Measurements from ENCODE around the gene SNX27. TPM values are rescaled to one million over a fixed set of nuclear protein-coding genes. Genes with fewer than 3 reads are reported as not detected.
"Not testable (repeated sequence)": the region's sequence is repeated elsewhere in the genome, so short reads cannot be mapped to it uniquely, and the experiment has no call there.

Gene SNX27
- total RNA-seq, 1 experiment from 2014 or later: 22.4 TPM

DNA sequence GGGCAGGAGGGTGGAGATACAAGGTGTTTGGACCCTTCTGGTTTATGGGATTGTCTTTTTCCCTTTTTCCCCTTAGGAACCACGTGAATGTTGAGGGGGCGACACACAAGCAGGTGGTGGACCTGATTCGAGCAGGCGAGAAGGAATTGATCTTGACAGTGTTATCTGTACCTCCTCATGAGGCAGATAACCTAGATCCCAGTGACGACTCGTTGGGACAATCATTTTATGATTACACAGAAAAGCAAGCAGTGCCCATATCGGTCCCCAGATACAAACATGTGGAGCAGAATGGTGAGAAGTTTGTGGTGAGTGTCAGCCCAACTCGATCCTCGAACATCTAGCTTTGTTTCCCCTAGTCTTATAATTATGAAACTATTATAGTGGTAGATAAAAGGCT lies 27.0 kb downstream of the SNX27 start:
- no peak for DNase-seq (ENCODE audit: low read depth)

DNA sequence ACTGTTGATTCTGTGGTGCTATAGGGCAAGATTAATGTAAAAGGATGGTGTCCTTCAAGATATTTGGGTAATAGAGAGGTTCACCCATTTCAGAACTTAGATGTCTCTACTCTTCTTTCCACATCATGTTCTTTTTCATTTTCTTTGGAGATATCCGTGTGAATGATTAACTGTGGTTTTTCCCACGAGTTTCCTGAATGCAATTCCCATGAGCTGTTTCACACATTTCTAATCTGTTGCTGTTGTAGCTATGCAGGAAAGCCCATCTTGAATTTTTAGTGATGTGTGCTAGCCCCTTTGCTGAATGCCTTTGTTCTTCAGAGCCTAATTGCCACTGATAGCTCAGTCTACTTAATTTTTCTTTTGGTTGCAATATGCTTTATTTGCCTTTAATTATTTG lies 27.6 kb downstream of the SNX27 start:
- peak; percentile 74 for DNase-seq (ENCODE audit: low read depth)

DNA sequence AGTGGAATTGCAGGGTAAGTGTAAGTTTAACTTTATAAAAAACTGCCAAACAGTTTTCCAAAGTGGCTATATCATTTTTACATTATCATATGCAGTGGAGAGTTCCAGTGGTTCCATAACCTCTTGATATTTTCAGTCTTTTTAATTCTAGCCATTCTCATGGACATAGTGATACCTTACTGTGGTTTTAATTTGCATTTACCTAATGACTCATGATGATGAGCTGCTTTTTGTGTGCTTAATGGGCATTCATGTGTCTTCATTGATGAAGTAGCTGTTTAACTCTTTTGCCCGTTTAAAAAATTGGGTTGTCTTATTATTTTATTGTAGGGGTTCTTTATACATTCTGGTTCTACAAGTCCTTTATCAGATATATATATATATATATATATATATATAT lies 29.4 kb downstream of the SNX27 start:
- peak; percentile 55 for DNase-seq (ENCODE audit: low read depth)

DNA sequence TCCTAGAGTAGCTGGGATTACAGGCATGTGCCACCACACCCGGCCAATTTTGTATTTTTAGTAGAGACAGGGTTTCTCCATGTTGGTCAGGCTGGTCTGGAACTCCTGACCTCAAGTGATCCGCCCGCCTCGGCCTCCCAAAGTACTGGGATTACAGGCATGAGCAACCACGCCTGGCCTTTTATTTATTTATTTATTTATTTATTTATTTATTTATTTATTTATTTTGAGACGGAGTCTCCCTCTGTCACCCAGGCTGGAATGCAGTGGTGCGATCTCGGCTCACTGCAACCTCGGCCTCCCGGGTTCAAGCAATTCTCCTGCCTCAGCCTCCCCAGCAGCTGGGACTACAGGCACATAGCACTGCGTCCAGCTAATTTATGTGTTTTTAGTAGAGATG lies 31.2 kb downstream of the SNX27 start:
- DNase-seq (ENCODE audit: low read depth): not testable (repeated sequence)

DNA sequence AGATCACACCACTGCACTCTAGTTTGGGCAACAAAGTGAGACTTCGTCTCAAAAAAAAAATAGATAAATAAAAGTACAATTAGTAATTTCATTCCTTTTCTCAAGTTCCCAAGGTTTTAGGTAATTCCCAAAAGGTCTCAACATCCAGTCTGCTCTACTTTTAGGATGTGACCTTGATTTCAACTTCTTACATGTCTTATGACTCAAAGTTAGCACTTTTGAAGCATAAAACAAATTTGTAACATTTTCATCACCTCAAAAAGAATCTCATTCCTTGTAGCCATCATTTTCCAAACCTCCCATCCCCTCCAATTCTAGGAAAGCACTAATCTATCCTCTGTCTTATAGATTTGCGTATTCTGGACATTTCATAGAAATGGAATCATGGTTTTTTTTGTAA lies 32.2 kb downstream of the SNX27 start:
- DNase-seq (ENCODE audit: low read depth): no peak

DNA sequence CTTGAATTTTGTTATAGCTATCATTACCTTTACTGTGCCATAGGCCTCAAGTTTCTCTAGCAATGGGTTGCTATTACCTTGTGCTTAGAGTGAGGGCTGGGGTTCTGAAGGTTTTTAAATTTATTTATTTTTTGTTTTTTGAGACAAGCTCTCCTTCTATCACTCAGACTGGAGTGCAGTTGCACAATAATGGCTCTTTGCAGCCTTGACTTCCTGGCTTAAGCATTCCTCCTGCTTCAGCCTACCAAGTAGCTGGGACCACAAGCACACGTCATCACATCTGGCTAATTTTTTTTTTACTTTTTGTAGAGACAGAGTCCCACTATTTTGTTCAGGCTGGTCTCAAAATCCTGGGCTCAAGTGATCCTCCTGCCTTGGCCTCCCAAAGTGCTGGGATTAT lies 41.5 kb downstream of the SNX27 start:
- peak; percentile 4 for DNase-seq (ENCODE audit: low read depth)

DNA sequence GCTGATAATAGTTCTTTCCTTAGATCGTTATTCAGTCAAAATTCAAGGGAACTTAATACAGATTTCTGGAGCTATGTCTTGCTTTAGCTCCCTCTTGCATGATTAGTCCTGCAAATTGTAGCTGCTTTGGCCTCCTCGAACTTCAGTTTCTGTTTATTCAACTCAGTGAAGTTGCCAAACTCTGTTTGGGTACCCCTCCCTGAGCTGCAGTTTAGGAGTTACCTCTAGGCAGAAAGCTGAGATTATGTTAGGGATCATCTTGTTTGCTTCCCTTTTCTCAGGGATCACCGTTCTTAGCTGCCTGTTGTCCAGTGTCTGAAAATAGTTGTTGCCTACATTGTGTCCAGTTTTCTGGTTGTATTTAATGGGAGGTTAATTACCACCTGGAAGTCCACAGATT lies 43.5 kb downstream of the SNX27 start:
- DNase-seq (ENCODE audit: low read depth): no peak

DNA sequence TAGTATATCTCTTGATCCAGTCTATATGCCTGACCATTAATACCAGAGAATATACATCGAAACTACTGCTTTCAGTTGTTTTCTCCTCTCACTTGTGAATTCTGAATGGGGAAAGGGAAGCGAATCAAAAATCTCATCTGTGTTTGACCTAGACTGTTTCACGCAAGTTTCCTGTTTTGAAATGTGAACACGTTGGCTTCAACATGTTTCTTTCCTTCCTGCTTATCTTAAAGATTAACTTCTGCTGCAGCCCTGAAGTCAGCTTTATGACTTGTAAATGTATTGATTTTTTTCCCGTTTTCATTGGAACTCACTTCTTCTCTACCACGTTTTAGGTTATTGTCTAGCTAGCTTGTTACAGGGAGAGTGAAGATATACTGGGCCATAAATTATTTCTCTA lies 49.9 kb downstream of the SNX27 start:
- DNase-seq (ENCODE audit: low read depth): no peak

DNA sequence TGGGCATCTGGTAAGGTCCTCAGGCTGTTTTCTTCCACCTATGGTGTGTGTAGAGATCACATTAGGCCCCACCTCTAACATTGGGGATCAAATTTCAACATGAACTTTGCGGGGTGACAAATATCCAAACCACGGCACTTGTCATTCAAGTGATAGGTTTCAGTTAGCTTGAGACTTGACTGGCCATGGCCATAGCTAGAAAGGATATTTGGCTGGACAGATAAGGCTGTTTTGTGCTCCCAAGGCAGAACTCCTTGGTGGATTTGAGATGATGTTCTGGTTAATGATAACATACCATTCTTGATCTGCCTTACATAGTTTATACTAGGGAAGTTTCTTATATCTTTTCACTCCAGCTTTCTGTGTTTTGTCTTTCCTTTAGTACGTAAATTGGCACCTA lies 56.2 kb downstream of the SNX27 start:
- DNase-seq (ENCODE audit: low read depth): peak; percentile 14

DNA sequence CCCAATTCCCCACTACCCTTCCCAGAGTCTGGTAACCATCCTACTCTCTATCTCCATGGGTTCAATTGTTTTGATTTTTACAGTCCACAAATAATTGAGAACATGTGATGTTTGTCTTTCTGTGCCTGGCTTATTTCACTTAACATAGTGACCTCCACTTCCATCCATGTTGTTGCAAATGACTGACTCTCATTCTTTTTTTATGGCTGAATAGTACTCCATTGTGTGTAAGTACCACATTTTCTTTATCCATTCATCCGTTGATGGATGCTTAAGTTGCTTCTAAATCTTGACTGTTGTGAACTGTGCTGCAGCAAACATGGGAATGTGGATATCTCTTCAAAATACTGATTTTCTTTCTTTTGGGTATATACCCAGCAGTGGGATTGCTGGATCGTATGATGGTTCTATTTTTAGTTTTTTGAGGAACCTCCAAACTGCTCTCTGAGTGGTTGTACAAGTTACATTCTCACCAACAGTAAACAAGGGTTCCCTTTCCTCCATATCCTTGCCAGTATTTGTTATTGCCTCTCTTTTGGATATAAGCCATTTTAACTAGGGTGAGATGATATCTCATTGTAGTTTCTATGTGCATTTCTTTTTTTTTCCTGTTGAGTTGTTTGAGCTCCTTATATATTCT lies 58.3 kb downstream of the SNX27 start:
- DNase-seq (ENCODE audit: low read depth): not testable (repeated sequence)

DNA sequence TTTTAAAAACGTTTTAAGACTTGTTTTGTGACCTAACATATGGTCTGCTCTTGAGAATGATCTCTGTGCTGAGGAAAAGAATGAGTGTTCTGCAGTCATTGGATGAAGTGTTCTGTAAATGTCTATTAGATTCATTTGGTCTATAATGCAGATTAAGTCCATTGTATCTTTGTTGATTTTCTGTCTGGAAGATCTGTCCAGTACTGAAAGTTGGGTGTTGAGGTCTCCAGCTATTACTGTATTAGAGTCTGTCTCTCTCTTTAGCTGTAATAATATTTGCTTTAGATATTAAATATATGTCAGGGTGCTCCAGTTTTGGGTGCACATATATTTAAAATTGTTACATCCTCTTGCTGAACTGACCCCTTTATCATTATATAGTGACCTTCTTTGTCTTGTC lies 61.6 kb downstream of the SNX27 start:
- DNase-seq (ENCODE audit: low read depth): no peak

DNA sequence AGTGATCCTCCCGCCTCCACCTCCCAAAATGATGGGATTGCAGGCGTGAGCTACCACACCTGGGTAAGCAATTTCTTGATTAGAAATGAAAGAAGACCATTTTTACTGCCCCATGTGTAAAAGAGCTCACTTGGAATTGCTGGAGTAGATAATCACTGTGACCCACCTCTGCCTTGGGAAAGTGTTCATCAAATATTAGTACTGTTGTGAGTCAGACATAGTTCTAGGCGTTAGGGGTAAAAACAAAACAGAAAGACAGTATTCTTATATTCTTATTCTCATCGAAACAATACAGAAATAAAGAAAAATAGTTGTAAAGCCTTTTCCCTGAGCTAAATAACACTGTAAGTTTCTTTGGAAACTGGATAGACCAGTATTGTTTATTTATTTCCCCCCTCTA lies 68.5 kb downstream of the SNX27 start:
- peak; percentile 53 for DNase-seq (ENCODE audit: low read depth)

DNA sequence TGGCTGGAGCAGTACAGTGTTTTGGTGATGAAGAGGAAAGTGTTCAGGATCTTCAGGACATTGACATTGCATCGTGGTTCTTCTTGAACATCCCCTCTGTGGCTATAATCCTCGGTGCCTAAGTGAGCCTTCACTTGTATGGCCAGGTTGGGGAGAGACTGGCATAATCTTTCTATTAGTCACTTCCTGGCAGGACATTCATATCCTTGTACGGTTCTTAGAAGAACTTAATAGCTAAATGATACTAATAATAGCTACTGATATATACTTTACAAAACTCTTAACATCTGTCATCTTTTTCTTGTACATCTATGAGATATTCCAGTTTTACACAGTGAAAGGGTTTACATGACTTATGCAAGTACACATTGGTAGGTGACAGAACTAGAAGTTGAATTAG lies 69.0 kb downstream of the SNX27 start:
- peak; percentile 95 for DNase-seq (ENCODE audit: low read depth)

DNA sequence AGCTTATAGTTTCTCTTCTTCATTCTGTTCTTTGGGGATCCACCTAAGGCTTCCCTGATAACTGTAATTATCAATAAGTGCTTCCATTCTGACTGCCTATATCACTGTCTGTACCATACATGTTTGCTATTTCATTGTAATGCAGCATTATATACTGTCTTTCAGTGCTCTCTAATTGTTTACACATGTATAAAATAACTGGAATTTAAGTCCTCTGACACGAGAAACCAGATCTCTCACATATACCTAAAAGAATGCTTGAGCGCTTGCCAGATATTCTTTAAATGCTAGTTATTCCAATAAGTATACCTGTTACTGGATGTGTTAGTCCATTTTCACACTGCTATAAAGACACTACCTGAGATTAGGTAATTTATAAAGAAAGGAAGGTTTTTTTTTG lies 70.1 kb downstream of the SNX27 start:
- DNase-seq (ENCODE audit: low read depth): no peak

DNA sequence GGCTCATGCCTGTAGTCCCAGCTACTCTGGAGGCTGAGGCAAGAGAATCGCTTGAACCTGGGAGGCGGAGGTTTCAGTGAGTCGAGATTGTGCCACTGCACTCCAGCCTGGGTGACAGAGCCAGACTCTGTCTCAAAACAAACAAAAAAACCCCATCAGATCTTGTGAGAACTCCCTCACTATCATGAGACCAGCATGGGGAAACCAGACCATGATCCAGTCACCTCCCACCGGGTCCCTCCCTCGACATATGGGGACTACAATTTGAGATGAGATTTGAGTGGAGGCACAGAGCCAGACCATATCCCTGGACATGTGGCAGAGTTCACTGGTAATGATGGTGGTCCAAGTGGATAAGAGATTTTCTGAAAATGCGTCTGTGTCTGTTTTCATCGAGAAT lies 71.1 kb downstream of the SNX27 start:
- DNase-seq (ENCODE audit: low read depth): not testable (repeated sequence)

DNA sequence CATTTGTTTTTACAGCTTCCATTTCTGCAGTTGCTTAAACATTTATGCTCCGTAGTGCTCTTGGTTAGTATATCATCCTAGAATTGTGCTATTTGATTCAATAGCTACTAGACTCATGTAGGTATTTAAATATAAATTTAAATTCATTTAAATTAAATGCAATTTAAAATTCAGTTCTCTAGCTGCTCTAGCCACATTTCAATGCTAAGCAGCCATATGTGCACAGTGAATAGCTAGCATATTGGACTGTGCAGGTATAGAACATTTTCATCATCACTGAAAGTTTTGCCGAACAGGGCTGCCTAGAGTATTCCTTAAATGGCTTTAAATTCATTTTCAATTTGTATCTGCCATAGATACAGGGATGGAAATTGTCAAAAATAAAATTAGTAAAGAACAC lies 72.3 kb downstream of the SNX27 start:
- DNase-seq (ENCODE audit: low read depth): no peak

DNA sequence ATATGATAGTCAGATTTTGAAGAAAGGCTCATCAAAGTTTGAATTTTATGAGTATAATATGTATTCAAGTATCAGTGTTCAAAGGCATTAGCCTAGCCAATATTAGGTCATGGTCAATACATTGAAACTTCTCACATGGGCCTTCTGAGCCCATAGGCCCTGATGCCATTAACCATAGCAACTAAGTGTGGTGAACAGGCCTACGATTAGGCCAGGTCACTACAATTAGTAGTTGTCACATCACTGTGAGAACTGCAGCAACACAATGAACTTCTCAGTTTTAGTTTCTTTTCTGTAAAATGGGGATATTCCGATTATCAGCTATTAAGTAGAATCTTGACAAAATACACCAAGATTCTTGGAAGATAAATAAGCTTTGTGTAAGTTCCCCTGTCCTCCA lies 74.7 kb downstream of the SNX27 start:
- DNase-seq (ENCODE audit: low read depth): no peak

DNA sequence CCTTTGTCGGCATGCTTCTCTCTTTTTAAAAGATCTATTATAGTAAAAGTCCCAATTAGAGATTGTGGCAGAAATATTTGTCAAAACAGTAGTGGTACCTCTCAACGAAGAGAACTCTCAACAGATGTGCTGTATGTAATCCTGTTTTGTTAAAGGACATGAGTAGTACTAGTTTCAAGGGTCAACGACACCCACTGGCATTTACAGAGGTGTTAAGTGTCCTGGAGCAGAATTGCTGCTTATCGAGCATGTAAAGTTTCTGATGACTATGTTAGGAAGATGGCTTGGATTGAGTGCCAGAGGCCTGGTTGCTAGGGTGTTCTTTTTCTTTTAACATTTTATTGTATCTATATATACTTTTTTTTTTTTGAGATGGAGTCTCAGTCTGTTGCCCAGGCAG lies 77.6 kb downstream of the SNX27 start:
- no peak for DNase-seq (ENCODE audit: low read depth)

DNA sequence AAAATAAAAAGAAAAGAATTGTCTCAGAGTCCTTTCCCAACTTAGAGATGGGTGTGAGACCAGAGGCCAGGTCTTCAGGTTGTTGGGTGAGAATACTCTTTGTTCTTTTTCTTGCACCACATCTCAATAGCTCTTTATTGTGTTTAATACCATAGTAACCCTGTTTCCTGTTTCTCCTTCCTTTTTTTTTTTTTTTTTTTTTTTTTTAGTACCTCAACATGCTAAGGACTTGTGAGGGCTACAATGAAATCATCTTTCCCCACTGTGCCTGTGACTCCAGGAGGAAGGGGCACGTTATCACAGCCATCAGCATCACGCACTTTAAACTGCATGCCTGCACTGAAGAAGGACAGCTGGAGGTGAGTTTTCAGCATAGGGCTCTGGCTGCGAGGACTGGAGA lies 80.4 kb downstream of the SNX27 start:
- no peak for DNase-seq (ENCODE audit: low read depth)

DNA sequence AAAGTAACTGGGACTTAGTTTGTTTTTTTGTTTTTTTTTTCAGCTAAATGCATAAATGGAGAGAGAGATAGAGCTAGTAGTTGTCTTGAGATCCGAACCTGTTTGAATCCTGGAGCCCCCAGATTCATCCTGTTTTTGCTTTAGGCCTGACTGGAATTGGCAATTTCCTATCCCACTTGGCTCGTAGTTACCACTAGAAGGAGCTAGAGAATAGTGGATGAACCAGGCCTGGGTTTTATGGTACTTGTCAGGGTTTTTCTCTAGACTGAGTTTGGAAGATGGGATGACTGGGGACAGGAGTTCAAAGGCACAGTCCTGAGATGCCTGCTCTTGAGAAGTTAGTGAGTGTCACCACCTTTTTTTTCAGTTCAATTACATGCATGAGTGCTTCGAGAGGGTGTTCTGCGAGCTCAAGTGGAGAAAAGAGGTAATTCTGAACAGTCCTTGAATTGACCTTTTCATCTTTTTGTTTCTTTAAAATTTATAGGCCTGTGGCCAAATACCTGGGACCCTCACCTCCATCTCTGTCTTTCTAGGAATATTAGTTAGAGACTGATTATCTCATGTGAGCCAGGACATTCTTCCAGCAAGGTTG lies 81.3 kb downstream of the SNX27 start:
- peak; percentile 36 for DNase-seq (ENCODE audit: low read depth)

DNA sequence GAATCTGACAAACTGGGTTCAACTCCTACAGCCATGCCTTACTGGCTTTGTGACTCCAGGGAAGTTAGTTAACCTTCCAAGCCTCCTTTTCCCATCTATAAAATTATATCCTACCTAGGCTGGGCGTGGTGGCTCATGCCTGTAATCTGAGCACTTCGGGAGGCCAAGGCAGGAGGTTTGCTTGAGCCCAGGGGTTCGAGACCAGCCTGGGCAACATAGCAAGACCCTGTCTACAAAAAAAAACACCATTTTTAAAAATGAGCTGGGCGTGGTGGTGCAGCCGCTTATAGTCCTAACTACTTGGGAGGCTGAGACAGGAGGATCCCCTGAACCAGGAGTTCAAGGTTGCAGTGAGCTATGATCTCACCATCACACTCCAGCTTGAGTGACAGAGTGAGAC lies 89.7 kb downstream of the SNX27 start:
- no peak for DNase-seq (ENCODE audit: low read depth)

DNA sequence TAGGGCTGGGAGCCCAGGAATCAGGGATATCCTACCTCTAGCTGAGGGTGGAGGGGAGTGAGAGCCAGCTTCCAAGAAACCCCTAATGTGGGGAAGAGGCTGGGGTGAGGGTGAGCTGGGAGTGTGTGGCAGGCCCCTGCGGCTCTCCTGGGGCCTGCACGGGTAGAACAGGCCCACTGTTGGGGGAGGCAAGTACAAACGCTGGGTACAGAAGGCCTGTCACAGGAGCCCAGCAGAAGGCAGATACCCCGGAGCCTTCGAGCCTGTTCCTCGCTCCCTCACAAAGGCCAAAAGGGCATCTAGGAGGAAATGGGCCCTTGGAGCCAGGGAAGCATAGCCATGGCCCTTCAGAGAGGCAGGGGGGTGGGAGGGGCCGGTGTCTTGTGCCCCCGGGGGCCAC lies 91.1 kb downstream of the SNX27 start:
- no peak for DNase-seq (ENCODE audit: low read depth)

DNA sequence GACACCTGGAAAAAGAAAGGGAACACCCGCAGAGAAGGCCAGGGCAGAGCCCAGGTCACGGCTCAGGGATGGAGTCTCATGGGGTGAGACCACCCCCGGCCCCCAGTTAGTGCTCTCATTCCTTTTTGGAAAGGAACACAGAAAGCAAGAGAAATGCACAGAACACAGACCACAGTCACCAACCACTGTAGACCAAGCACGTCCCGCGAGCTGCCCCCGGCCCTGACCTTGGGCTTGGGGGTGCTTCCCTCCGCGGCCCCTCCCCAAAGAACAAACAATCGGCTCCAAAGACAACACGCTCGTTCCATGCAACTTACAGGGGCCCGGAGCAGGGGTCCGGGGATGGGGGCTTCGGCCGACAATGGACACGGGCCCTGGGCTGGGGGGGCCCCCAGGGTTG lies 92.0 kb downstream of the SNX27 start:
- no peak for DNase-seq (ENCODE audit: low read depth)

DNA sequence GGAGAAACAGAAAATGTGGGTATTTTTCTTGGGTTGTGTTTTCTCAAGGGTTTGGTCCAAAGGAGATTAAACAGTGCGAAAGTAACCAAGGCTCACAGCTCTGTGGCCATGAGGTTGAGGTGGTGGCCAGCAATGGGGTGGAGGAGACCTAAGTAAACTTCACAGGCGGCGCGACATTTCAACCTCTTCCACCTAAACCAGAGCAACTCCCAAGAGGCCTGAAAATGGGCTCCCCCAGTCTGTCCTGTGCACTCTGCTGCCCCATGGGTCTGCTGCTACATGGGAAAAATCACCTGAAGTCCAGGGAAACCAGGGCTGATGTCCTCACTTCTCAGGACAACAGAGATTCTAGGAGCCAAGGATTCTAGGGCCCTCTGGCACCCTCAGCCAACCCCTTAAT lies 92.4 kb downstream of the SNX27 start:
- no peak for DNase-seq (ENCODE audit: low read depth)

Data from M059J (cell line).